HepG2 (cell line): ENCODE results near the gene HAGHL. TPM values are rescaled to one million over a fixed set of nuclear protein-coding genes. Genes with fewer than 3 reads are reported as not detected.

Source experiments
- ADNP ChIP-seq: sonication (generic); formaldehyde crosslinking; IDR thresholded peaks from 2 replicates; pipeline ENCODE4 v1.4.0; 2020; ENCODE audit warnings: missing genetic modification reagents
- BCL6 ChIP-seq: IDR thresholded peaks from 2 replicates; pipeline ENCODE4 v1.6.1; 2016; ENCODE audit warnings: missing genetic modification reagents, missing compliant biosample characterization
- CHD4 ChIP-seq: fragments of 200-600 bp; sonication (generic); IDR thresholded peaks from 2 replicates; pipeline ENCODE4 v1.7.0; 2017; ENCODE audit warnings: mild to moderate bottlenecking, low read length, borderline replicate concordance
- EED ChIP-seq: sonication (generic); formaldehyde crosslinking; IDR thresholded peaks from 2 replicates; pipeline ENCODE4 v1.5.0; 2020; ENCODE audit warnings: mild to moderate bottlenecking, missing genetic modification reagents
- ELF1 ChIP-seq: sonication (generic); formaldehyde crosslinking; IDR thresholded peaks from 2 replicates; pipeline ENCODE4 v1.4.0; 2020; ENCODE audit warnings: missing genetic modification reagents
- GATA4 ChIP-seq: sonication (generic); IDR thresholded peaks from 2 replicates; pipeline ENCODE4 v1.6.1; 2016; ENCODE audit warnings: antibody characterized with exemption, low read depth, borderline replicate concordance
- HDAC1 ChIP-seq: sonication (generic); formaldehyde crosslinking; IDR thresholded peaks from 2 replicates; pipeline ENCODE4 v1.5.1; 2020; ENCODE audit warnings: mild to moderate bottlenecking, missing genetic modification reagents
- HNRNPLL ChIP-seq: fragments of 200-400 bp; formaldehyde crosslinking; IDR thresholded peaks from 2 replicates; pipeline ENCODE4 v1.6.1; 2017; ENCODE audit warnings: mild to moderate bottlenecking, low read depth, low read length; ENCODE audit not compliant: poor library complexity, severe bottlenecking
- KLF12 ChIP-seq: sonication (generic); formaldehyde crosslinking; IDR thresholded peaks from 2 replicates; pipeline ENCODE4 v1.4.0; 2020; ENCODE audit warnings: missing genetic modification reagents, borderline replicate concordance
- NCOA2 ChIP-seq: sonication (generic); formaldehyde crosslinking; IDR thresholded peaks from 2 replicates; pipeline ENCODE4 v1.8.0; 2022; ENCODE audit warnings: inconsistent platforms
- NFATC3 ChIP-seq: sonication (generic); formaldehyde crosslinking; IDR thresholded peaks from 2 replicates; pipeline ENCODE4 v1.5.1; 2020; ENCODE audit warnings: mild to moderate bottlenecking, missing genetic modification reagents
- POLR2AphosphoS5 ChIP-seq: IDR thresholded peaks from 2 replicates; pipeline ENCODE4 v1.6.1; 2012; ENCODE audit warnings: low read depth, low read length
- SOX5 ChIP-seq: IDR thresholded peaks from 2 replicates; pipeline ENCODE4 v1.6.1; 2016; ENCODE audit warnings: borderline replicate concordance
- SP140L ChIP-seq: sonication (generic); formaldehyde crosslinking; IDR thresholded peaks from 2 replicates; pipeline ENCODE4 v1.4.0; 2020; ENCODE audit warnings: missing genetic modification reagents, borderline replicate concordance
- TRIM24 ChIP-seq: sonication (generic); formaldehyde crosslinking; IDR thresholded peaks from 2 replicates; pipeline ENCODE4 v1.8.0; 2022; ENCODE audit warnings: mild to moderate bottlenecking, missing genetic modification reagents
- ZBTB20 ChIP-seq: sonication (generic); formaldehyde crosslinking; IDR thresholded peaks from 2 replicates; pipeline ENCODE4 v1.8.1; 2023; ENCODE audit warnings: missing genetic modification reagents, low read depth, mild to moderate bottlenecking, borderline replicate concordance
- ZBTB7A ChIP-seq: sonication (generic); formaldehyde crosslinking; IDR thresholded peaks from 2 replicates; pipeline ENCODE4 v1.8.0; 2022; ENCODE audit warnings: mild to moderate bottlenecking, missing genetic modification reagents
- ZNF180 ChIP-seq: sonication (generic); formaldehyde crosslinking; IDR thresholded peaks from 2 replicates; pipeline ENCODE4 v1.4.0; 2020; ENCODE audit warnings: low read depth, missing genetic modification reagents, borderline replicate concordance
- ZNF232 ChIP-seq: sonication (generic); formaldehyde crosslinking; IDR thresholded peaks from 2 replicates; pipeline ENCODE4 v1.4.0; 2020; ENCODE audit warnings: missing genetic modification reagents, borderline replicate concordance
- ZNF274 ChIP-seq: sonication (generic); formaldehyde crosslinking; IDR thresholded peaks from 2 replicates; pipeline ENCODE4 v1.5.1; 2020; ENCODE audit warnings: mild to moderate bottlenecking, missing genetic modification reagents
- ZNF331 ChIP-seq: sonication (generic); formaldehyde crosslinking; IDR thresholded peaks from 2 replicates; pipeline ENCODE4 v1.4.0; 2020; ENCODE audit warnings: missing genetic modification reagents
- ZNF562 ChIP-seq: sonication (generic); formaldehyde crosslinking; IDR thresholded peaks from 2 replicates; pipeline ENCODE4 v1.8.0; 2022; ENCODE audit warnings: missing genetic modification reagents, borderline replicate concordance
- ZSCAN25 ChIP-seq: sonication (generic); formaldehyde crosslinking; IDR thresholded peaks from 2 replicates; pipeline ENCODE4 v1.8.0; 2022; ENCODE audit warnings: mild to moderate bottlenecking, missing genetic modification reagents
- polyA plus RNA-seq, 8 experiments: library from polyadenylated mRNA; depleted of rRNA in 3 of 8; stranded (reverse) in 7 of 8; unstranded in 1 of 8; fragments of >200 nt; fragmentation: Illumina TruSeq in 4 of 8; extraction: Trizol in 4 of 8; gene quantifications; 2 replicates each; pipeline versions ENCODE4 v1.2.1 to v1.2.3, GENCODE V29; 2011 to 2016; ENCODE audit warnings: low read depth in 4 of 8, missing spikeins in 1 of 8, mixed read lengths in 1 of 8; ENCODE audit not compliant: insufficient read depth in 1 of 8
- total RNA-seq, 5 experiments: library from RNA; depleted of rRNA; stranded (reverse); fragments of >200 nt; fragmentation: Illumina TruSeq; extraction: Trizol; gene quantifications; 2 replicates each; pipeline ENCODE4 v1.2.3, GENCODE V29; 2016; ENCODE audit warnings: low read depth in 1 of 5
- TF ChIP-seq, protein P1 (sequence below): sonication (generic); formaldehyde crosslinking; IDR thresholded peaks from 2 replicates; pipeline ENCODE4 v1.4.0; 2020; ENCODE audit warnings: mild to moderate bottlenecking, low read depth, missing genetic modification reagents
- TF ChIP-seq, protein P2 (sequence below): sonication (generic); formaldehyde crosslinking; IDR thresholded peaks from 2 replicates; pipeline ENCODE4 v1.4.0; 2020; ENCODE audit warnings: missing genetic modification reagents, borderline replicate concordance
- TF ChIP-seq, protein P3 (sequence below): sonication (generic); formaldehyde crosslinking; IDR thresholded peaks from 2 replicates; pipeline ENCODE4 v1.8.1; 2023; ENCODE audit warnings: missing genetic modification reagents, inconsistent platforms, borderline replicate concordance
- TF ChIP-seq, protein P4 (sequence below): sonication (generic); formaldehyde crosslinking; IDR thresholded peaks from 2 replicates; pipeline ENCODE4 v1.5.0; 2020; ENCODE audit warnings: mild to moderate bottlenecking, missing genetic modification reagents, moderate library complexity

Gene HAGHL
- total and polyA plus RNA-seq, 2 of the 13 experiments (the other 11 are each of a cell fraction or from before 2014, with no cell fraction given), result 3.4 to 8.4 TPM

DNA sequence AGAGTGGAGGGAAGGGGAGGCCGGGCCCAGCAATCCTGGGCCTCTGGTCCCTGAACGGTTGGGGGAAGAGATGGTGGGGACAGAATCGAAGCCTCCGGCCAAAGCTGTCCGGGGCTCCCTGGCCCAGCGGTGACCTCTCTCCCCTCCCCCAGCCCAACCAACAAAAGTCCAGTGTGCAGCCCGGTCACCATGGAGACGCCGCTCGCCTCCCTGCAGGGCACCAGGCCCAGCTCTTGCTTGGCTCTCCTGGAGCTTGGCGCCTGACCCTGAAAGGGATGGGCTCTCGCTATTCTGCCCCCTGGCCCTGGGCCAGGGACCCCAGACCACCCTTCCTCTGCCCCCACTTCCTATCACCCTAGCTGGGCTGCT is 10.7 kb upstream of the HAGHL start (continued):
- TF ChIP-seq, protein P1, sequence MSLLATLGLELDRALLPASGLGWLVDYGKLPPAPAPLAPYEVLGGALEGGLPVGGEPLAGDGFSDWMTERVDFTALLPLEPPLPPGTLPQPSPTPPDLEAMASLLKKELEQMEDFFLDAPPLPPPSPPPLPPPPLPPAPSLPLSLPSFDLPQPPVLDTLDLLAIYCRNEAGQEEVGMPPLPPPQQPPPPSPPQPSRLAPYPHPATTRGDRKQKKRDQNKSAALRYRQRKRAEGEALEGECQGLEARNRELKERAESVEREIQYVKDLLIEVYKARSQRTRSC (CRISPR knock-in tag), result no peak
- TF ChIP-seq CHD4 (no peak), ELF1 (CRISPR knock-in tag) (no peak), HDAC1 (CRISPR knock-in tag) (0 out of 2 replicates have a peak, but pooled peaks have one; percentile 39), KLF12 (CRISPR knock-in tag) (no peak), HNRNPLL (peak; percentile 27), GATA4 (no peak), NFATC3 (CRISPR knock-in tag) (no peak), BCL6 (CRISPR knock-in tag) (0 out of 2 replicates have a peak, but pooled peaks have one; percentile 10), ZNF274 (CRISPR knock-in tag) (no peak), ZSCAN25 (CRISPR knock-in tag) (no peak), SOX5 (CRISPR knock-in tag) (no peak), ZNF232 (CRISPR knock-in tag) (no peak), SP140L (CRISPR knock-in tag) (no peak), ZNF180 (no peak), ZBTB7A (CRISPR knock-in tag) (peak; percentile 30; the same call in 1 of the 2 replicates), NCOA2 (CRISPR knock-in tag) (no peak), TRIM24 (CRISPR knock-in tag) (no peak), EED (CRISPR knock-in tag) (no peak), ZBTB20 (CRISPR knock-in tag) (no peak), ZNF331 (CRISPR knock-in tag) (no peak), ZNF562 (CRISPR knock-in tag) (no peak), POLR2AphosphoS5 (no peak), ADNP (CRISPR knock-in tag) (no peak)
- TF ChIP-seq, protein P2, sequence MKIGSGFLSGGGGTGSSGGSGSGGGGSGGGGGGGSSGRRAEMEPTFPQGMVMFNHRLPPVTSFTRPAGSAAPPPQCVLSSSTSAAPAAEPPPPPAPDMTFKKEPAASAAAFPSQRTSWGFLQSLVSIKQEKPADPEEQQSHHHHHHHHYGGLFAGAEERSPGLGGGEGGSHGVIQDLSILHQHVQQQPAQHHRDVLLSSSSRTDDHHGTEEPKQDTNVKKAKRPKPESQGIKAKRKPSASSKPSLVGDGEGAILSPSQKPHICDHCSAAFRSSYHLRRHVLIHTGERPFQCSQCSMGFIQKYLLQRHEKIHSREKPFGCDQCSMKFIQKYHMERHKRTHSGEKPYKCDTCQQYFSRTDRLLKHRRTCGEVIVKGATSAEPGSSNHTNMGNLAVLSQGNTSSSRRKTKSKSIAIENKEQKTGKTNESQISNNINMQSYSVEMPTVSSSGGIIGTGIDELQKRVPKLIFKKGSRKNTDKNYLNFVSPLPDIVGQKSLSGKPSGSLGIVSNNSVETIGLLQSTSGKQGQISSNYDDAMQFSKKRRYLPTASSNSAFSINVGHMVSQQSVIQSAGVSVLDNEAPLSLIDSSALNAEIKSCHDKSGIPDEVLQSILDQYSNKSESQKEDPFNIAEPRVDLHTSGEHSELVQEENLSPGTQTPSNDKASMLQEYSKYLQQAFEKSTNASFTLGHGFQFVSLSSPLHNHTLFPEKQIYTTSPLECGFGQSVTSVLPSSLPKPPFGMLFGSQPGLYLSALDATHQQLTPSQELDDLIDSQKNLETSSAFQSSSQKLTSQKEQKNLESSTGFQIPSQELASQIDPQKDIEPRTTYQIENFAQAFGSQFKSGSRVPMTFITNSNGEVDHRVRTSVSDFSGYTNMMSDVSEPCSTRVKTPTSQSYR (CRISPR knock-in tag), result peak; percentile 95
- TF ChIP-seq, protein P3, sequence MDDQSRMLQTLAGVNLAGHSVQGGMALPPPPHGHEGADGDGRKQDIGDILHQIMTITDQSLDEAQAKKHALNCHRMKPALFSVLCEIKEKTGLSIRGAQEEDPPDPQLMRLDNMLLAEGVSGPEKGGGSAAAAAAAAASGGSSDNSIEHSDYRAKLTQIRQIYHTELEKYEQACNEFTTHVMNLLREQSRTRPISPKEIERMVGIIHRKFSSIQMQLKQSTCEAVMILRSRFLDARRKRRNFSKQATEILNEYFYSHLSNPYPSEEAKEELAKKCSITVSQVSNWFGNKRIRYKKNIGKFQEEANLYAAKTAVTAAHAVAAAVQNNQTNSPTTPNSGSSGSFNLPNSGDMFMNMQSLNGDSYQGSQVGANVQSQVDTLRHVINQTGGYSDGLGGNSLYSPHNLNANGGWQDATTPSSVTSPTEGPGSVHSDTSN (CRISPR knock-in tag), result no peak
- TF ChIP-seq, protein P4, sequence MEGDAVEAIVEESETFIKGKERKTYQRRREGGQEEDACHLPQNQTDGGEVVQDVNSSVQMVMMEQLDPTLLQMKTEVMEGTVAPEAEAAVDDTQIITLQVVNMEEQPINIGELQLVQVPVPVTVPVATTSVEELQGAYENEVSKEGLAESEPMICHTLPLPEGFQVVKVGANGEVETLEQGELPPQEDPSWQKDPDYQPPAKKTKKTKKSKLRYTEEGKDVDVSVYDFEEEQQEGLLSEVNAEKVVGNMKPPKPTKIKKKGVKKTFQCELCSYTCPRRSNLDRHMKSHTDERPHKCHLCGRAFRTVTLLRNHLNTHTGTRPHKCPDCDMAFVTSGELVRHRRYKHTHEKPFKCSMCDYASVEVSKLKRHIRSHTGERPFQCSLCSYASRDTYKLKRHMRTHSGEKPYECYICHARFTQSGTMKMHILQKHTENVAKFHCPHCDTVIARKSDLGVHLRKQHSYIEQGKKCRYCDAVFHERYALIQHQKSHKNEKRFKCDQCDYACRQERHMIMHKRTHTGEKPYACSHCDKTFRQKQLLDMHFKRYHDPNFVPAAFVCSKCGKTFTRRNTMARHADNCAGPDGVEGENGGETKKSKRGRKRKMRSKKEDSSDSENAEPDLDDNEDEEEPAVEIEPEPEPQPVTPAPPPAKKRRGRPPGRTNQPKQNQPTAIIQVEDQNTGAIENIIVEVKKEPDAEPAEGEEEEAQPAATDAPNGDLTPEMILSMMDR (CRISPR knock-in tag), result no peak
